Epithelial cell of esophagus (primary cell): Measurements from ENCODE around the gene TAOK1.
A peak's percentile ranks its signal among the peaks of the same experiment; 100 is the strongest.

ENCODE experiments used
- DNase-seq: peaks from one replicate; pipeline ENCODE4 v3.0.0; 2010; ENCODE audit warnings: low read depth
- H3K4me3 ChIP-seq: 2 replicates; pipeline ENCODE4 v1.5.1; 2011; ENCODE audit warnings: mild to moderate bottlenecking, low read length, control low read depth
- TF ChIP-seq, protein P1 (sequence below): IDR thresholded peaks from 2 replicates; pipeline ENCODE4 v1.5.1; 2011; ENCODE audit warnings: low read depth, mild to moderate bottlenecking, low read length, control low read depth, inconsistent platforms; ENCODE audit not compliant: insufficient read depth; ENCODE audit errors: missing control alignments

TAOK1 gene

DNA sequence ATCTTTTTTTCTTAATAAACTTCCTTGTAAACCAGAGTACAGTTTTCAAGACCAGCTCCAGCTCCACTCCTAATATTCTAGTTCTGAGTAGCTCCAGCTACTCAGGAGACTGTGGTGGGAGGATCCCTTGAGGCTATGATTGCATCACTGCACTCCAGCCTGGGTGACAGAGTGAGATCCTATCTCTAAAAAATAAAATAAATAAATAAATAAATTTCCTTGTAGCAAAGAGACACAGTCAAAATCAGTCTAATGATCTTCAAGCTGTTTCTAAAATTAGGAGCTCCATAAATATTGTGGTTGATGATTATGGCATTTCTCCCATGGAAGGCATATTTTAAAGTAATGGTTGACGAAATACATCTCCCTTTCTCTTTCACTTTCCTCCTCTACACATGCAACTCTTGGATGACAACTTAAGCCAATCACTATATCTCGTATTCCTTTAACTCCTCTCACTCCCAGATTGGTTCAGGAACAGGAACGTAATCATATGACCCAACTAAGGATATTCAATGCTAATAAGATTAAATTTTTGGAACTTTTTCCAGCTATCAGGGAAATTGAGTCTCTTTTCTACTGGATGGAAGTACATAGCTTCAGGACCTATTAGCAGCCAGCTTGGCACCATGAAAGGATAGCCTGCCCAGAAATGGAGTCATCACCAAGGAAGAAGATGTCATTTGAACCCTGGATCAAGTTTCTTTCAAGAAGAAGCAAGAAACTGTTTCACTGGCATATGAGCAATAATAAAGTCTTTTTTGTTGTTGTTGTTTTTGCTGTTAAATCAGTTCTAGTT is 42.1 kb upstream of the TAOK1 start:
- no peak for DNase-seq
- H3K4me3 ChIP-seq: no peak overlapping the region
- TF ChIP-seq, protein P1, sequence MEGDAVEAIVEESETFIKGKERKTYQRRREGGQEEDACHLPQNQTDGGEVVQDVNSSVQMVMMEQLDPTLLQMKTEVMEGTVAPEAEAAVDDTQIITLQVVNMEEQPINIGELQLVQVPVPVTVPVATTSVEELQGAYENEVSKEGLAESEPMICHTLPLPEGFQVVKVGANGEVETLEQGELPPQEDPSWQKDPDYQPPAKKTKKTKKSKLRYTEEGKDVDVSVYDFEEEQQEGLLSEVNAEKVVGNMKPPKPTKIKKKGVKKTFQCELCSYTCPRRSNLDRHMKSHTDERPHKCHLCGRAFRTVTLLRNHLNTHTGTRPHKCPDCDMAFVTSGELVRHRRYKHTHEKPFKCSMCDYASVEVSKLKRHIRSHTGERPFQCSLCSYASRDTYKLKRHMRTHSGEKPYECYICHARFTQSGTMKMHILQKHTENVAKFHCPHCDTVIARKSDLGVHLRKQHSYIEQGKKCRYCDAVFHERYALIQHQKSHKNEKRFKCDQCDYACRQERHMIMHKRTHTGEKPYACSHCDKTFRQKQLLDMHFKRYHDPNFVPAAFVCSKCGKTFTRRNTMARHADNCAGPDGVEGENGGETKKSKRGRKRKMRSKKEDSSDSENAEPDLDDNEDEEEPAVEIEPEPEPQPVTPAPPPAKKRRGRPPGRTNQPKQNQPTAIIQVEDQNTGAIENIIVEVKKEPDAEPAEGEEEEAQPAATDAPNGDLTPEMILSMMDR: no peak

DNA sequence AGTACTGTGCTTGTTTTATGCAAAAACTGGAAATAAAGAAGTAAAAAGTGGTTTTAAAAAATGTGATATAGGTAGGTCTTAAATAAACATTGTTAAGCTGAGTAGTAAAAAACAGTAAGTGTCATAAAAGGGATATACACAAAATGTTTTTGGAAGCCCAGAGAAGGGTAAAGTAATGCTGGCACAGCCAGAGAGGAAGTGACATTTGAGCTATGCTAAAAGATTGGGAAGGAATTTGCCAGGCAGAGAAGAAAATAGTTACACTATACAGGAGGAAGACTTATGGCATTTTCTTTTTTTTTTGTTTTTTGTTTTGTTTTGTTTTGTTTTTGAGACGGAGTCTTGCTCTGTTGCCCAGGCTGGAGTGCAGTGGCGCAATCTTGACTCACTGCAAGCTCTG is 40.8 kb upstream of the TAOK1 start:
- TF ChIP-seq, protein P1: no peak
- H3K4me3 ChIP-seq: no peak overlapping the region
- no peak for DNase-seq

DNA sequence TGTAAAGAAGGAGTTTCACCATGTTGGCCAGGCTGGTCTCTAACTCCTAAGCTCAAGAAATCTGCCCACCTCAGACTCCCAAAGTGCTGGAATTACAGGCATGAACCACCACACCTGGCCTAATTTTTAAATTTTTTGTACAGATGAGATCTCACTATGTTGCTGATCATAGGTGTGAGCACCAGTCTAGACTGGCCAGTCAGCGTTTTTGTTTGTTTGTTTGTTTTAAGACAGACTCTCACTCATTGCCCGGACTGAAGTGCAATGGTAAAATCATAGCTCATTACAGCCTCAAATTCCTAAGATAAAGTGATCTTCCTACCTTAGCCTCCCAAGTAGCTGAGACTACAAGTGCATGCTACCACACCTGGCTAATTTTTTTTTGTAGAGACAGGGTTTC is 38.0 kb upstream of the TAOK1 start:
- TF ChIP-seq, protein P1: no peak
- H3K4me3 ChIP-seq: no peak overlapping the region
- no peak for DNase-seq

DNA sequence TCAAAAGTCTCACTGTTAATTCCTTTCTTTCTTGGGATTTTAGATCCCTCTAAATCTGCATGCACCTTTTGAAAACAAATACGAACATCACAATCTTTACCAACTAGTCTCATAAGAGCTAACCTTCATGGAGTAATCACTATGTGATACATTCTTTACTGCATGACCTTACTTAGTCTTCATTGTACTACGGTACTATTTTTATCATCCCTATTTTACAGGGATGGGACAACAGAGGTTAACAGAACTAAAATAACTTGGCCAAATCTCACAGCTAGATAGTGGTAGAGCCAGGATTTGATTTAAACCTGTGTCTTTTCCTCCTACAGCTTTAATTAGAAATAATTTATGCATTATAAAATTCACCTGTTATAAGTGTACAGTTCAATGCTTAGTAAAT is 32.9 kb upstream of the TAOK1 start:
- H3K4me3 ChIP-seq: no peak overlapping the region
- TF ChIP-seq, protein P1: no peak
- no peak for DNase-seq

DNA sequence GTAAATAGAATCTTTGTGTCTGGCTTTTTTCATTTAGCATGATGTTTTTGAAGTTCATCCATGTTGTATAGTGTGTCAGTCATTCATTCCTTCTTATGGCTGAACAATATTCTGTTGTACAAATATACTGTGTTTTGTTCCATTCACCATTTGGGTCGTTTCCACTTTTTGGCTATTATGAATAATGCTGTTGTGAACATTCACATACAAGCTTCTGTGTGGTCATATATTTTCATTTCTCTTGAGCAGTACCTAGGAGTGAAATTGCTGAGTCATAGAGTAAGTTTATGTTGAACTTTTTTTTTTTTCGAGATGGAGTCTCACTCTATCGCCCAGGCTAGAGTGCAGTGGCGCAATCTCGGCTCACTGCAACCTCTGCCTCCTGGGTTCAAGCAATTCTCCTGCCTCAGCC is 32.3 kb upstream of the TAOK1 start:
- TF ChIP-seq, protein P1: no peak
- H3K4me3 ChIP-seq: no peak overlapping the region
- no peak for DNase-seq

DNA sequence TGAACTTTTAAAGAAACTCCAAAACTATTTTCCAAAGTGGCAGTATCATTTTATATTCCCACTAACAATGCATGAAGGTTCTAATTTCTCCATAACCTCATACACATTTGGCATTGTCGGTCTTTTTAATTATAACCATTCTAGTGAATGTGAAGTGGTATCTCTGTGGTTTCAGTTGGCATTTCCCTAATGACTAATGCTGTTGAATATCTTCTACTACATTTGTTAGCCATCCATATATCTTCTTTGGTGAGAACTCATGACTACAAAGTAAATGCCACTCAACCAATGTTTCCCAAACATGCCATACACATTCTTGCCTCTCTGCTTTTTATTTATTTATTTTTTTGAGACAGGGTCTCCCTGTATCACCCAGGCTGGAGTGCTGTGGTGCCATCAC is 31.7 kb upstream of the TAOK1 start:
- peak; percentile 10 for DNase-seq
- TF ChIP-seq, protein P1: no peak
- H3K4me3 ChIP-seq: no peak overlapping the region

DNA sequence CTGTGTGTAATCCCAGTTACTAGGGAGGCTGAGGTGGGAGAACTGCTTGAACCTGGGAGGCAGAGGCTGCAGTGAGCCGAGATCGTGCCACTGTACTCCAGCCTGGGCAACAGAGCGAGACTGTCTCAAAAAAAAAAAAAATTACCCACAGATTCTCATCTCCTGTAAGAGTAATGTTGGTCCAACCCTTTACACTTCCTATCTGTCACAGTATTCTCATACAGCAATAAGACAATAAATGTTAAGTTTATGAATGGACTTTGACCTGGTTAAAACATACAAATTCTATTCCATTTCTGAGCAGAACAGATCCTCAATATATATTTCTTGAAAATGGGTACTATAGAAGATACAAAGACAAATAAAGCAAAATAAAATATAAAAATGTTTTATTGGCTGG is 30.4 kb upstream of the TAOK1 start:
- H3K4me3 ChIP-seq: no peak overlapping the region
- no peak for DNase-seq

More for the DNA sequence above, 30.4 kb upstream of the TAOK1 start:
- TF ChIP-seq, protein P1: no peak
